ENCODE data around the gene TMEM116.
"Not testable (repeated sequence)": the region's sequence is repeated elsewhere in the genome, so short reads cannot be mapped to it uniquely, and the experiment has no call there.

The TMEM116 gene

GRCh38 chr12:111976291-111976690 lies 36.7 kb downstream of the TMEM116 start:
- DNase-seq (ENCODE audit: low read depth) = no peak

GRCh38 chr12:111975161-111975931 lies 37.6 kb downstream of the TMEM116 start:
- DNase-seq (ENCODE audit: low read depth) = no peak

- DNase-seq (ENCODE audit: low read depth) = no peak
Observed at GRCh38 chr12:111971800-111972199, 41.2 kb downstream of the TMEM116 start.

GRCh38 chr12:111964935-111965334 lies 48.0 kb downstream of the TMEM116 start:
- DNase-seq (ENCODE audit: low read depth) = no peak

- DNase-seq (ENCODE audit: low read depth) = not testable (repeated sequence)
Observed at GRCh38 chr12:111959518-111959917, 53.4 kb downstream of the TMEM116 start.

- DNase-seq (ENCODE audit: low read depth) = not testable (repeated sequence)
Observed at GRCh38 chr12:111957224-111957623, 55.7 kb downstream of the TMEM116 start.

- DNase-seq (ENCODE audit: low read depth) = no peak
Observed at GRCh38 chr12:111954969-111955368, 58.0 kb downstream of the TMEM116 start.

- no peak for DNase-seq (ENCODE audit: low read depth)
Observed at GRCh38 chr12:111953455-111953854, 59.5 kb downstream of the TMEM116 start.

- not testable (repeated sequence) for DNase-seq (ENCODE audit: low read depth)
Observed at GRCh38 chr12:111952084-111952787, 60.7 kb downstream of the TMEM116 start.

GRCh38 chr12:111950961-111951676 lies 61.8 kb downstream of the TMEM116 start:
- DNase-seq (ENCODE audit: low read depth) = not testable (repeated sequence)

- DNase-seq (ENCODE audit: low read depth) = no peak
Observed at GRCh38 chr12:111943929-111944328, 69.0 kb downstream of the TMEM116 start.

GRCh38 chr12:111942557-111942956 lies 70.4 kb downstream of the TMEM116 start:
- no peak for DNase-seq (ENCODE audit: low read depth)

GRCh38 chr12:111937429-111937828 lies 75.5 kb downstream of the TMEM116 start:
- no peak for DNase-seq (ENCODE audit: low read depth)

- no peak for DNase-seq (ENCODE audit: low read depth)
Observed at GRCh38 chr12:111936869-111937268, 76.1 kb downstream of the TMEM116 start.

GRCh38 chr12:111932241-111932640 lies 80.7 kb downstream of the TMEM116 start:
- DNase-seq (ENCODE audit: low read depth) = no peak

- no peak for DNase-seq (ENCODE audit: low read depth)
Observed at GRCh38 chr12:111927346-111927745, 85.6 kb downstream of the TMEM116 start.

- DNase-seq (ENCODE audit: low read depth) = no peak
Observed at GRCh38 chr12:111926631-111927030, 86.3 kb downstream of the TMEM116 start.

GRCh38 chr12:111925171-111925570 lies 87.8 kb downstream of the TMEM116 start:
- DNase-seq (ENCODE audit: low read depth) = no peak

- DNase-seq (ENCODE audit: low read depth) = no peak
Observed at GRCh38 chr12:111907740-111908139, 105.2 kb downstream of the TMEM116 start.

GRCh38 chr12:111905502-111905901 lies 107.5 kb downstream of the TMEM116 start:
- DNase-seq (ENCODE audit: low read depth) = no peak

- no peak for DNase-seq (ENCODE audit: low read depth)
Observed at GRCh38 chr12:111904446-111904975, 108.5 kb downstream of the TMEM116 start.

- DNase-seq (ENCODE audit: low read depth) = no peak
Observed at GRCh38 chr12:111901182-111901581, 111.8 kb downstream of the TMEM116 start.

GRCh38 chr12:111894556-111894955 lies 118.4 kb downstream of the TMEM116 start:
- DNase-seq (ENCODE audit: low read depth) = no peak

Measured in activated T-cell treated with anti-CD3 and anti-CD28 coated beads for 1 hour (primary cell).